Caco-2 (cell line): ENCODE measurements around the gene ADCK2. TPM values are rescaled to one million over a fixed set of nuclear protein-coding genes. Genes with fewer than 3 reads are reported as not detected.
"Not testable (repeated sequence)": the region's sequence is repeated elsewhere in the genome, so short reads cannot be mapped to it uniquely, and the experiment has no call there.

Source experiments
- BruUV-seq: library from RNA; stranded (reverse); fragments of 400-500 nt; replicated peaks from 2 replicates; lab custom pipeline; 2021; lab: Mats Ljungman, UMichigan
- CTCF ChIA-PET: fragments of 300-600 bp; sonication (Branson Sonifier 250); formaldehyde crosslinking; loops from one replicate; lab custom pipeline; 2022; ENCODE audit warnings: antibody characterized with exemption; lab: Charles Lee
- POLR2A ChIA-PET: fragments of 300-600 bp; sonication (Branson Sonifier 250); formaldehyde crosslinking; loops from one replicate; lab custom pipeline; 2022; ENCODE audit warnings: antibody characterized with exemption; lab: Charles Lee
- DNase-seq, 2 experiments: peaks; one replicate each; pipeline versions ENCODE4 v3.0.0 to v3.0.0-alpha.2; 2020 to 2022
- H3K27me3 ChIP-seq: replicated peaks from 2 replicates; pipeline ENCODE4 v1.6.0; 2011; ENCODE audit warnings: low read length; ENCODE audit not compliant: control insufficient read depth, insufficient read depth
- H3K36me3 ChIP-seq: 2 replicates; pipeline ENCODE4 v1.5.1; 2011; ENCODE audit warnings: low read length; ENCODE audit not compliant: control insufficient read depth, insufficient read depth
- H3K4me1 ChIP-seq: fragments of 250-450 bp; sonication (Bioruptor Pico); 2 replicates; pipeline ENCODE4 v1.5.1; 2020; ENCODE audit warnings: mild to moderate bottlenecking
- H3K4me3 ChIP-seq: 2 replicates; pipeline ENCODE4 v1.5.1; 2011; ENCODE audit warnings: low read depth, mild to moderate bottlenecking, control low read depth, low read length
- H3K9me3 ChIP-seq: fragments of 250-450 bp; sonication (Bioruptor Pico); 2 replicates; pipeline ENCODE4 v1.5.1; 2020; ENCODE audit warnings: mild to moderate bottlenecking, moderate library complexity
- H3K27ac Mint-ChIP-seq: one replicate; pipeline ENCODE4 v1.8.0; 2022; ENCODE audit warnings: mixed read lengths; ENCODE audit not compliant: unreplicated experiment
- H3K27me3 Mint-ChIP-seq: one replicate; pipeline ENCODE4 v1.8.0; 2022; ENCODE audit warnings: mixed read lengths; ENCODE audit not compliant: insufficient read depth, unreplicated experiment
- H3K36me3 Mint-ChIP-seq: one replicate; pipeline ENCODE4 v1.8.0; 2022; ENCODE audit warnings: mild to moderate bottlenecking, mixed read lengths; ENCODE audit not compliant: insufficient read depth, unreplicated experiment
- H3K4me1 Mint-ChIP-seq: one replicate; pipeline ENCODE4 v1.8.0; 2022; ENCODE audit warnings: low read depth, mixed read lengths; ENCODE audit not compliant: unreplicated experiment
- H3K4me3 Mint-ChIP-seq: one replicate; pipeline ENCODE4 v1.8.0; 2022; ENCODE audit warnings: mild to moderate bottlenecking, moderate library complexity, mixed read lengths; ENCODE audit not compliant: unreplicated experiment
- H3K9me3 Mint-ChIP-seq: one replicate; pipeline ENCODE4 v1.8.0; 2022; ENCODE audit warnings: mixed read lengths; ENCODE audit not compliant: unreplicated experiment
- CTCF ChIP-seq, 2 experiments: fragments of 200-600 bp in 1 of 2; IDR thresholded peaks; 1 replicate in 1 of 2; 2 replicates in 1 of 2; pipeline versions ENCODE4 v1.5.1 to v1.8.0; 2011 to 2022; ENCODE audit warnings: antibody characterized with exemption in 1 of 2, control low read depth in 1 of 2, inconsistent platforms in 1 of 2, low read depth in 1 of 2, low read length in 1 of 2, mild to moderate bottlenecking in 1 of 2, moderate library complexity in 1 of 2; ENCODE audit not compliant: insufficient read depth in 1 of 2, severe bottlenecking in 1 of 2, unreplicated experiment in 1 of 2
- intact Hi-C: fragments of 100-400 bp; cut with micrococcal nuclease; formaldehyde crosslinking; loops from one replicate; pipeline ENCODE4 v1.10.0; 2022; ENCODE audit not compliant: unreplicated experiment
- total RNA-seq: library from RNA; stranded (reverse); gene quantifications from 2 replicates; pipeline ENCODE4 v1.2.3, GENCODE V29; 2022

ADCK2 gene
- total RNA-seq, 1 experiment from 2014 or later, result 17.7 TPM

DNA sequence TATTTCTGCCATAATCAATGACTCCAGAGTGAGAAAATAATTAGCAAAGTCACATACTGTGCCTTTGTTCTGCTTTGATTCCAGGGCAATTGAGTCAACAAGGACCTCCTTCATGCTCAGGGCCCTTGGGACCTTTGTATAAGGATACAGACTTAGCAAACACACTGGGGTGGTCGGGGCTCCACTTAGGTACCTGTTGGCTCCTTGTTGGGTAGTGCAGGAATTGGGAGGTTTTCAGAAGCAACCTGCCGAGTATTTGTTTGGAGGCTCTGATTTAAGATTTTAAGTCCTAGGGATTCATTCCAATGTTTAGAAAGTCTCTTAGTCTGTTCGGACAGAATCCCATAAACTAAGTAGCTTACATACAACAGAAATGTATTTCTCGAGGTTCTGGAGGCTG lies 3.0 kb downstream of the ADCK2 start:
- H3K4me3 ChIP-seq, result no peak overlapping the region
- TF ChIP-seq CTCF (IDR thresholded peaks at IDR 0.05; ENCODE audit: insufficient read depth in 1 of 2, low read depth in 1 of 2, low read length in 1 of 2, severe bottlenecking in 1 of 2, unreplicated experiment in 1 of 2), result no peak
- intact Hi-C loops, result loop anchor here (5.0 kb wide), 1 partner anchor 337 kb away; the partner anchor contains the start of gene MRPS33
- no peak for DNase-seq
- H3K9me3 ChIP-seq, result no peaks in the 10 kb centered on the region
- Mint-ChIP-seq H3K4me1 (peaks cover 6% of the 10 kb centered on the region), H3K4me3 (no peak overlapping the region), H3K9me3 (no peaks in the 10 kb centered on the region), H3K36me3 (peaks cover 27% of the 10 kb centered on the region), H3K27me3 (no peaks in the 10 kb centered on the region), H3K27ac (no peak overlapping the region)
- ChIA-PET CTCF (interaction anchor here (1.2 kb wide), 1 partner anchor 18 kb away, joined by 7 read pairs; no protein-coding TSS in a partner anchor), POLR2A (no interaction called here)
- H3K27me3 ChIP-seq, result no peaks in the 10 kb centered on the region
- BruUV-seq, result no TSS peak
- no peaks in the 10 kb centered on the region for H3K36me3 ChIP-seq
- H3K4me1 ChIP-seq, result 0 out of 2 replicates have a peak, but pooled peaks cover 3% of the 10 kb centered on the region

DNA sequence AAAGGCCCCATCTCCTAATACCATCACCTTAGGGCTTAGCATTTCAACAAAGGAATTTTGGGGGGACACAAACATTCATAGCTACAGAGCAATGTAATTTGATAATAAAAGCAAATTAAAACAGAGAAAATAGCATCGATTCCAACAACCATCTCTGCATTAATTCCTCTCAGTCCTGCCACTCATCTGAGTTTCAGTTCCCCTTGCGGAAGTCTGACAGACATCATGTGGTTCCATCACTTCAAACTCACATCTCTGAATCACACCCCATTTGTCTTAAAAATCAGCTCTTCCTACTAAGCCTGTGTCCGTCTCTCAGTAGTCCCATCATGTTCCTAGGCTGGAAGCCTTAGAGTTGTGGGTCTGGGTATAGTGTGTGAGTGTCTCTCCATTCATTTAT lies 3.6 kb downstream of the ADCK2 start:
- no TSS peak for BruUV-seq
- no peak for TF ChIP-seq CTCF (IDR thresholded peaks at IDR 0.05; ENCODE audit: insufficient read depth in 1 of 2, low read depth in 1 of 2, low read length in 1 of 2, severe bottlenecking in 1 of 2, unreplicated experiment in 1 of 2)
- Mint-ChIP-seq H3K9me3 (no peaks in the 10 kb centered on the region), H3K36me3 (peaks cover 27% of the 10 kb centered on the region), H3K4me3 (no peak overlapping the region), H3K27me3 (no peaks in the 10 kb centered on the region), H3K4me1 (peaks cover 6% of the 10 kb centered on the region), H3K27ac (no peak overlapping the region)
- Histone ChIP-seq H3K27me3 (no peaks in the 10 kb centered on the region), H3K36me3 (no peaks in the 10 kb centered on the region), H3K4me1 (0 out of 2 replicates have a peak, but pooled peaks cover 3% of the 10 kb centered on the region), H3K4me3 (no peak overlapping the region), H3K9me3 (no peaks in the 10 kb centered on the region)
- intact Hi-C loops, result loop anchor here (5.0 kb wide), 1 partner anchor 336 kb away; the partner anchor contains the start of gene MRPS33
- no peak for DNase-seq
- ChIA-PET CTCF (no interaction called here), POLR2A (no interaction called here)

- H3K27me3 ChIP-seq, H3K9me3 Mint-ChIP-seq, CTCF ChIA-PET, H3K27me3 Mint-ChIP-seq, BruUV-seq, H3K4me3 ChIP-seq, H3K27ac Mint-ChIP-seq, POLR2A ChIA-PET, H3K4me1 ChIP-seq, H3K9me3 ChIP-seq, H3K36me3 ChIP-seq, H3K4me1 Mint-ChIP-seq, DNase-seq, H3K4me3 Mint-ChIP-seq: not testable (repeated sequence)
- intact Hi-C loops, result loop anchor here (5.0 kb wide), 1 partner anchor 335 kb away; the partner anchor contains the start of gene MRPS33
- H3K36me3 Mint-ChIP-seq, result peaks cover 27% of the 10 kb centered on the region
These were observed 4.2 kb downstream of the ADCK2 start for GRCh38 chr7:140676956-140677355.
